Testis (tissue), 2 donors: ENCODE results near the gene SLC9A8.

Experiments used
- CTCF ChIP-seq, 3 experiments: fragments of 450-650 bp in 2 of 3; fragments of 200-600 bp in 1 of 3; sonication (generic) in 1 of 3; IDR thresholded peaks; one replicate each; pipeline ENCODE4 v1.5.1; 2016 to 2019; ENCODE audit warnings: antibody characterized with exemption in 3 of 3, mild to moderate bottlenecking in 2 of 3, moderate library complexity in 1 of 3
- POLR2A ChIP-seq: fragments of 450-650 bp; IDR thresholded peaks from one replicate; pipeline ENCODE4 v1.6.1; 2017; ENCODE audit warnings: antibody characterized with exemption, mild to moderate bottlenecking, moderate library complexity

- TF ChIP-seq CTCF (IDR thresholded peaks at IDR 0.05) = no peak
- no peak for TF ChIP-seq POLR2A
These were observed 43.5 kb upstream of the SLC9A8 start for GRCh38 chr20:49769048-49769581.
